LoVo (cell line): ENCODE measurements around the gene CAMK1D.
"Not testable (repeated sequence)": the region's sequence is repeated elsewhere in the genome, so short reads cannot be mapped to it uniquely, and the experiment has no call there.

Source experiments
- DNase-seq: peaks from one replicate; pipeline ENCODE4 v3.0.0-alpha.2; 2016; ENCODE audit warnings: low spot score

CAMK1D gene

DNA sequence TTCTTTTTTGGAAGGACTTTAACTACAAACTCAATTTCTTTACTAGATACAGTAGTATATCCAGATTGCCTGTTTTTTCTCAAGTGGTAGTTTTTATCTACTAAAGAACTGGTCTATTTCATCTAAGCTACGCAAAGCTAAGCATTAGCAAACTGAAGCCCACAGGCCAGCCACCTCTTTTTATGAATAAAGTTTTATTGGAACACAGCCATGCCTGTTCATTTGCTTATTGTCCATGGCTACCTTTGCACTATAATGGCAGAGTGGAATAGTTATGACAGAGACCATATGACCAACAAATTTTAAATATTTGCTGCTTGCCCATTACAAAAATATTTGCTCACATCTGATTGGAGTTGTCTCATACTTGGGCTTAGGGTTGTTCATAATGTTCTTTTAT is 168.7 kb downstream of the CAMK1D start:
- no peak for DNase-seq

DNA sequence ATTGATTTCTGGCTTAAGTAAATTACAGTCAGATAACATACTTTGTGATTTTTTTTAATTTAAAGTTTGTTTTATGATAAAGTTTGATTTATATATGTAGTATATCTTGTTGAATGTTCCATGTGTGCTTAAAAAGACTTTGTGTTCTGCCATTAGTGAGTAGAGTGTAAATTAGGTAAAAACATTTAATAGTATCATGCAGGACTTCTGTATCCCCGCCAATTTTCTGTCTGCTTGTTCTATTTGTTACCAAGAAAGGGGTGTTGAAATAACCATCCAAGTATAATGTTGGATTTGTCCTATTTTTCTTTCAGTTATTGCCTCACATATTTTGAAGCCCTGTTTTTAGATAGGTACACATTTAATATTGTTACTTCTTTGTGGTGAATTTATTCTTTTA is 172.1 kb downstream of the CAMK1D start:
- no peak for DNase-seq

DNA sequence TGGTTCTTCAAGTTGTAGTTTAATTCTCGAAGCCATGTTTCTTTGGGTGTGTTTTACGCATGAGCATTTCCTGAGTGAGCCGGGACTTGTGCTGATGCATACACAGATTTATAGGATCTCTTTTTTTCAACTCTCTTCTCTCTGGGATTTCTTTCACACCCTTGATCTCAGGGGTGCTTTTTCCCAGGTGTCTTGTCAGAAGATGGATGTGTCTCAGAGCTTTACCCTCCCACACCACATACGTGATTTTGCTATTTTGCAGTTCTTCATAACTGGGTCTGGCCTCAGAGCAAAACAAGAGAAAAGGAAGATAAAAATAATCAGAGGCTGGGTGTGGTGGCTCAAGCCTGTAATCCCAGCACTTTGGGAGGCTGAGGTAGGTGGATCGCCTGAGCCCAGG is 177.0 kb downstream of the CAMK1D start:
- DNase-seq: no peak

DNA sequence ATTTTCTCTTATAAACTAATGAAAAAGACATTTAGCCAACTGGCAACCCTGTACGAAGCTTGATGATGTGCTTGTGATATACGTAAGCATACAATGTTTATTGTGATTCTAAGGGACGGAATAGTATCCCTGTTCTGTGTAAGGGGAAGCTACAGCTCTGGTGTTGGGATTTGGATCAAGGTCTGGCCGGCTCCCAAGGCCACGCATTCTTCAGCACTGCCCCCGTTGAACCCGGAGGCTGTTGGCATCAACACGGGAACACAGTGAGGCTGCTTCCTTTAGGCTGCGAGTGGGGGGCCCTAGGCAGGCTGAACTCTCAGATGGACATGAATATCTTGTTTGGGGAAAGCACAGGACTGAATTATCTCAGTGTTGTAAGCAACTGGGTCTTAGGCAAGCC is 180.6 kb downstream of the CAMK1D start:
- no peak for DNase-seq

DNA sequence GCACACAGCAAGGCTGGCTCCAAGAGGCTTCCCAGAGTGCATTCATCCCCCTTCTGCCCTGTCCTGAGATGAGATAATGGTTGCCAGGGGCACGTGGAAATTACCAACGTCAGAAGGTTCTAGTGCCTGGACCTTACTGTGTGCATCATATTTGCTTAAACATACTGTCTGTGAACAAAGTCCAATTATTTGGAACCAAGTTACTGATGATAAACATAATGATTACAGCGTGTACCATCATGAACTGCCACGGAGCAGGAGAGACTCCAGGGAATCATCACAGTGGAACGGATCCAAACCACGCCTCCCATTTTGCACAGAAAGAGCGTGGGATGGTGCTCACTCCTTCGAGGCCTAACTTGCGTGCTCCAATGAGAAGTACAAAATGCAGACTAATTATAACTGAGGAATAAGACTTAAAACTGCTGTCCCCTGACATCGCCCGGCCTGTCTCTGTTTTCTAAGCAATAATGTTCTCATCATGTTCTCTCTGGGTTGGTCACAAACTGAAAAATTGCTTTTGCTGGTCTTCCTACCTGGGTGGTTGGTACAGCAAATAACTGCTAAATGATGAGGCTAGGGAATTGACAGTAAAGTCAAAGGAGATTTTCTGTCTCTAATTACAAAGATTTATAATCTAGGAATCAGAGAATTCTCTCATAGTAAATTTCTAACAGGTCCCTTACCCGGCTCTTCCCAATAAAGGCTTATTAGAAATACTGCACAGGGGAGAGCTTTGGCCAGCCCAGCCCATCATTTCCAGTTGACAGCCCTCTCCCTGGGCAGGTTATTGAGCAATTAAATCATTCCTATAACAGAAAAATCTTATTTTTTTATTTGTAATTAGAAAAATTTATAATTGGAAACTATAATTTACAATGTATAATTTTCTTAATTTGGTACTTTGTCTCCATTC is 182.2 kb downstream of the CAMK1D start:
- DNase-seq: no peak

DNA sequence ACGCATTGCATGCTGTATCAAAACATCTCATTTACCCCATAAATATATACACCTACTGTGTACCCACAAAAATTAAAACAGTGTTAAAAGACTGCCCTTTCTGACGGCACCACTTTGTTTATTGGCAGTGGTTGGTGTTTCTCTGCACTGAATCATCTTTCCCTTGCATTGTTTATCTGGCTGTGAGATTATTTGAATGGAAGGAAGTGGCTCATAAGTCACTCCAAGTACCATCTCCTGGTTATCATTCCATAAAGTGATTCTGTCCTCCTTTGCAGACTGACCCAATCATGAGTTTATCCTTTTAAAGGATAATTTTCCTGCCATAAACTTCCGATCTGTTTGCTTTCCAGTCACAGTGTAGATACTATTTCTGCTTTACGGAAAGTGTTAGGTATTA is 183.8 kb downstream of the CAMK1D start:
- no peak for DNase-seq

DNA sequence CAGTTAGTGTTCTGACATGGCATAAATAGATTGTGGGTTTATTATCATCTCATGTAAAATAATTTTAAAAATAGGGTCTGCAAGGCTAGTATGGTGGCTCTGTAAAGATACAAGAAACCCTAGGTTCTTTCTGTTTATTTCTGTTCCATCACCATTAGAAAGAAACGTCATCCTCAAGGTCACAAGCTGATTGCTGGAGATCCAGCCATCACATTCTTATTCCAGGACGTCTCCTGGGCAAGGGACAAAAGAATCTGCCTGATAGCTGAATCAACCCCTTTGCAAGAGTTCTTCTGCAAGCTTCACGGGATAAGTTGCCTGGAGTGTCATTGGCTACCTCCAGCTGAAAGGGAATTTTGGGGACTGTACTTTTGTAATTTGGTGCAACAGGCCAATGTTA is 184.4 kb downstream of the CAMK1D start:
- DNase-seq: no peak

DNA sequence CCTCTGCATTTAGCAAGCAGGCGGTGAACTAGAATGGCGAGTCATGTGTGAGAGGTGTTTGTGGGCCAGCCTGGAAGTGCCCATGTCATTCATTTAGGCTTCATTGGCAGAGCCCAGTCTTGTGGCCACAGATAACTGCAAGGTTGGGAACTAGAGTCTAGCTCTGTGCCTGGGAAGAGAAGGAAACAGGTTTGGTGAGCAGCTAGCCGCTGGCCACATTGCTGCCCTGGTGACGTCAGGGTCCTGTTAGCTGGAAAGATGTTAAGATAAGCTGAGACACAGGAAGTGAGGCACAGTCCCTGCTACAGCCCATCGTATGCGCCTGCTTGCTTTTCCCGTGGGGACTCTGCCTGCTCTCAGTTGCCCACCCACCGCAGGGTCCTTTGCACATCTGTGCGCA is 185.5 kb downstream of the CAMK1D start:
- no peak for DNase-seq

DNA sequence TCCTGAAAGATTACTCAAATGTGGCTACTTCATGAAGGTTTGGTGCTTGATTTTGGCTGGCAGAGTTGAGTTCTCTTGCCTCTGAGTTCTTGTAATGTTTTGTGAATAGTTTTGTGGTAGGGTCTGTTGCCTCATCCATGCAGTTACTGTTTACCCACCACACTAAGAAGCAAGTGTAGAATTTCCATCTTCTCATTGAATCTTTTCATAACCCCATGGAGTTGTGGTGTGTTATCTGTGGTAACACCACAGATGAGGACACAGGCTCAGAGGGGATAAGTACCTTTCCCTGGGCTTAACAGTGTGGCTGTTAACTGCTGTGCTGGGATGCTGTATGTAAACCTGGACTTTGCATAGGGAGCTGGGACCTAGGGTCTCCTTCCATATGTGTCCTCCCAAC is 186.3 kb downstream of the CAMK1D start:
- no peak for DNase-seq

DNA sequence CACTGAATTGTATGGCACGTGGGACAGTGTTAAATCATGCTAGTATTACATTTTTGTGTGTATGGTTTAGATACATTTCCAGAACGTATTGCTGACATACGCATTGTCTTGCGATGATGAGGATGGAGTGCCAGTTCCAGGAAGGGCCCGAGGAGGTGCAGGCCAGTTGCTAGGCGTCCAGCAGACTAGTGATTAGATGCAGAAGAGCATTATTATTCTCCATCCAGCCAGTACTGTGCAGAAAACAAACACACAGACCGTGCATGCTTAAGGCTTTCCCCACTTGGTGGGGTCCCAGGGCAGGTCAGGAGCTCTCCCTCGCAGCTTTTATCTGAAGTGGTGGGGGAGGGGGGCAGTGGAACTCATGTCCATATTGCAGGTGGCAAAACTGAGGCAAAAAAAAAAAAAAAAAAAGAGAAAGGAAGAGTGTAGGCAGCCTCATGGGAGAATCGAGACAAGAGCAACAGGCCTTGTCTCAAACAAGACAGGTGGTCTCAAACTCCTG is 189.2 kb downstream of the CAMK1D start:
- no peak for DNase-seq

DNA sequence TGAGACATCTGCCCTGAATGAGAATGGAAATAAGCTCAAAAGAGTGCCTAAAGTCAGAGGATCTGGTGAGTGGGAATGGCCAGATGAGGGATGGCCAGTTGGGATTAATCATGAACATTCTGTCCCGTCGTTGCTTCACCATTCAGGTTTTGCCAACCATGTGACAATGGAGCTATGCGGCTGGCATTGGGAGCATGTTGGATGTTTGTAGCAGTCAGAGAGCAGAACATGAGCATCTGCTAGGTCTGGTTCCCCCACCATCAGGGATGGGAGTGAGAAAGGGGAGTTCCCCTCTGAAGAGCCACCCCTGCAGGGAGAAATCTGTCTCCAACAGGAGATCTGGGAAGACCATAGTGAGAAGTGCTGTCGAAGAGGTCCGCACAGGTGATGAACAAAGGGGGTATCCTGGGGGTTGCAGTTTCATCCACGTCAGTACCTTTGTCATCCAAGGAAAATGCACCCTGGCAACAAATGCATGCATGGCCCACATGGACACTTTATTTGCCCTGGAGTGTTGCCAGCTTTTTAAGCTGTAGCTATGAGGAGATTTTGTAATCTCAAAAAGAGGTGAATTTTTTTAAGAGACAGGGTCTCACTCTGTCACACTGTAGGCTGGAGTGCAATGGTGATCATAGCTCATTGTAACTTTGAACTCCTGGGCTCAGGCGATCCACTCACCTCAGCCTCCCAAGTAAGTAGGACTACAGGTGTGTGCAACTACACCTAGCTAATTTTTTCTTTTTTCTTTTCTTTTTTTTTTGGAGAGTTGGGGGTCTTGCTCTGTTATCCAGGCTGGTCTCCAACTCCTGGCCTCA is 190.2 kb downstream of the CAMK1D start:
- DNase-seq: no peak

DNA sequence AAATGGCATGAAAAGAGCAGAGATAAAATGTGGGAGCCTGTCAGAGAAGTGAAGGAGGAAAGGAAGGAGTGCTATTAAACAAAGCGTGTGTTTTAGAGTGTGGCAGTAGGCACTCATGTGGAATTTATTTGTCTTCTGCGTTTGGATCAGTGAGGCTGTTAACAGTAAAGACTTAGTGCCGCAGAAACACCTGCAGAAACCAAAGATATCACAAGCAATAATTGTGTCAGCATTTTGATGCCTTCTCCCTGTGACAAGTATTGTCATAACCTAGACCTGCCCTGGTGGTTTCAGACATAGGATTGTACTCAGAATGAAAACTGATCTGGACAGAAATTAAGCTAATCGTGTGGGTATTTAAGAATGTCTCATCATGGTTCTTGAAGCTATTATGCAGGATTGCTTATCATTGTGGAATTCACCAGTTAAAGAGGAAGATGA is 191.0 kb downstream of the CAMK1D start:
- no peak for DNase-seq

DNA sequence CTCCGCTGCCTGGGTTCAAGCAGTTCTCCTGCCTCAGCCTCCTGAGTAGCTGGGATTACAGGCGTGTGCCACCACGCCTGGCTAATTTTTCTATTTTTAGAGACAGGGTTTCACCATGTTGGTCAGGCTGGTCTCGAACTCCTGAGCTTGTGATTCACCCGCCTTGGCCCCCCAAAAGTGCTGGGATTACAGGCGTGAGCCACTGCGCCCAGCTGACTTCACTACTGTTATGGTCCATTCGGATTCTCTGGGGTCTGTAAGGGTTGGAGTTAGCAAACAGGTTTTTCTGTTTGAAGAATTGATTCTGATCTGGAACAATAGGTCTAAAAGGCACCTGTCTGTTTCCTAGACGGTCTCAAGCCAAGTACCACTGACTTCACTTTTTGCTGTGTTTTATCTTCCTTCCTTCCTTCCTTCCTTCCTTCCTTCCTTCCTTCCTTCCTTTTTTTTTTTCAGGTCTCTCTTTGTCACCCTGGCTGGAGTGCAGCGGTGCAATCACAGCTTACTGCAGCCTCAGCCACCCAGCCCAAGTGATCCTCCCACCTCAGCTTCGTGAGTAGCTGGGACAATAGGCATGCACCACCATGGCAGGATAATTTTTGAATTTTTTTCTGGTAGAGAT is 192.2 kb downstream of the CAMK1D start:
- DNase-seq: no peak

DNA sequence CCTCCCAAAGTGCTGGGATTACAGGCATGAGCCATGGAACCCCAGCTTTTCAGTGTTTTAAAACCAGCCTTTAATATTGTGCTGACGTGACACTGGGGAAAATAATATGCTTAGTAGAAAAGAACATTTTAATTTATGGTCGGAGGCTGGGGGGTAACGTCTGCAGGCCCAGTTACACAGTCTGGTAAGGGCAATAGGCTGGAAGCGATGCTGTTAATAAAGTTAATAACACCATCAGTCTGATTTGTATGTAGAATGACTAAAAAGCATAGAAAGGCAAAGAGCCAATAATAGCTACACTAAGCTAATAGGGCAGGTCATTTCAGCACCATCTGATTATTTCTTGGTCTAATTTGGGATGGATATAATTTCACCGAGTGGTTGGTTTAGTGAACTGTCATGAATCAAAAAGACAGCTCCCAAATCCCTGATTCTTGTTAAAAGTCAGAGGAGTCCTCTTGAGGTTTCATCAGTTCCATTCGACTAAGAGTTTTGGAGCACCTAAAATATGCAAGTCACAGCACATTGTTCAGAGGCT is 192.9 kb downstream of the CAMK1D start:
- DNase-seq: no peak

DNA sequence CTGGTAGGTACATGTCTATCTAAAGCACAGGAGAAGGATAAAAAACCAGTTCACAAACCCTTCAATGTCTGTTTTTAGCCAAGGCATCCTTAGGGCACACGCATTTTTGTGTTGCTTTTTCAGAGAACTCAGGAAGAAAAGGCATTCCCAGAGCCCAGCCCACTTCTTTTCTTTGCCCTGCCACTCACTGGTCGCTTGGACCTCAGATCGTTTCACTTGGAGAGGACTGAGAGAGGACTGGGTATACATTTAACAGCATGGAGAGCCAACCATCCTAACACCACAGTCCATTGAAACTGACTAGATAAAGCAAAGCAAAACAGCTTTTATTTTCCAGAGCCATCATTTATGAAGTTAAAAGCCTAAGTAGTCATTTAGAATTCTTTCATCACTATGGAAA is 194.2 kb downstream of the CAMK1D start:
- DNase-seq: no peak

DNA sequence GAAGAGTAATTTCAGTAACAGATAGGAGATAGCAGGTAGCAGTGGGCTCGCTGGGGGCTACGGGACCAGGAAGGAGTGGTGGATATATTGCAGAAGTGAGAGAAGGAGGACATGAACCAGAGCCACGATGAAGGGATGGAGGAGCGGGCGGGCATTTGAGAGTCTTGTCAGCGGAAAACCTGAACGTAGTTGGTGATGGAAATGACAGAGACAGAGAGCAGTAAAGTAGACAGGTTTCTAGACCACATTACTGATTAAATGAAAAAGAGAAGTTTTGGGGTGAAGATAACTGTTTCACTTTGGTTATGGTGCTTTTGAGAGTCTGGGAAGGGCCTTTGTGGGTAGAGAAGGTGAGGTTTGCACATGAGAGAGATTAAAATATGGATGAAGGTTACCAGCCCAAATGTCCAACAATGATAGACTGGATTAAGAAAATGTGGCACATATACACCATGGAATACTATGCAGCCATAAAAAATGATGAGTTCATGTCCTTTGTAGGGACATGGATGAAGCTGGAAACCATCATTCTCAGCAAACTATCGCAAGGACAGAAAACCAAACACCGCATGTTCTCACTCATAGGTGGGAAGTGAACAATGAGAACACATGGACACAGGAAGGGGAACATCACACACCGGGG is 196.9 kb downstream of the CAMK1D start:
- DNase-seq: not testable (repeated sequence)

DNA sequence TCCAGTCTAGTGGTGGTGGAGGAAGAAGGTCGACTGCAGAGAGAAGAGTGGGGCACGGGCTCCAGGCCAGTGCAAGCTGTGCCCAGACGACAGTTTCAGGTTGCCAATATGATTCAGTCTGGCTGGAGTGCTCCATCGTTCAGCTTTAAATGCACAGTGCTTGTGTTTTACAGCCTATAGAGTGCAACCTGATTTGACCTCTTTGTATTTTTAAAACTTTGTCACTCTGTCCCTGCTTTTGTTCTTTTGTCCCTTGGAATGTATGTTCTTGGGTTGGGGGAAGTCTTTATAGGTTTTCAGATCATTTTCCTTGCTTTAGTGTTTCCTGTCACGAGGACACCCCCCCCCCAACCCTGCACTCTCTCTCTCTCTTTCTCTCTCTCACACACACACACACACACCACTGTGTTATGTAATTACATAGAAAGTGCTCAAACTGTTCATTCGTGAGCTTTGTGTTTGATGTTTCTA is 198.0 kb downstream of the CAMK1D start:
- DNase-seq: no peak

DNA sequence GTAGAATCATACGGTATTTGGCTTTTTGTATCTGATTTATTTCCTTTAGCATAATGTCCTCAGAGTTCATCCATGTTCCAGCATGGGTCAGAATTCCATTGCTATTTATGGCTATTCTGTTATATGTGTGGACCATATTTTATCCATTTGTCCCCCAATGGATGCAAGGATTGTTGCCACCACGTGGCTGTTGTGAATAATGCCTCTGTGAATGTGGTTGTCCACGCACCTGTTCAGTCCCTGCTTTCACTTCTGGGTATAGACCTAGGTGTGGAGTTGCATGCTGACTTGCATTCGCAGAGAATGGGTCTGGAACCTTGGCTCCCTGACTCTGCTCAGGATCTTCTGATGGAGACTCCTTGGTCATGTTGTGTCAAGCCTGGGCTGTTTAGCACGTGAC is 199.9 kb downstream of the CAMK1D start:
- DNase-seq: no peak

DNA sequence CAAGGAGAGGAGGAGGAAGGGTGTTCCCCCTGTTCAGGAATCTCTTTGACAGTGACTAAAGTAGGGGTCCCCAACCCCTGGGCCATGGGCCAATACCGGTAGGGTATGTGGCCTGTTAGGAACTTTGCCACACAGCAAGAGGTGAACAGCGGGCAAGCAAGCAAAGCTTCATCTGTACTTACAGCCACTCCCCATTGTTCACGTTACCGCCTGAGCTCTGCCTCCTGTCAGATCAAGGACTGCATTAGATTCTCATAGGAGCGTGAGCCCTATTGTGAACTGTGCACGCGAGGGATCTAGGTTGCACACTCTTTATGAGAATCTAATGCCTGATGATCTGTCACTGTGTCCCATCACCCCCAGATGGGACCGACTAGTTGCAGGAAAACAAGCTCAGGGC is 201.6 kb downstream of the CAMK1D start:
- DNase-seq: no peak

DNA sequence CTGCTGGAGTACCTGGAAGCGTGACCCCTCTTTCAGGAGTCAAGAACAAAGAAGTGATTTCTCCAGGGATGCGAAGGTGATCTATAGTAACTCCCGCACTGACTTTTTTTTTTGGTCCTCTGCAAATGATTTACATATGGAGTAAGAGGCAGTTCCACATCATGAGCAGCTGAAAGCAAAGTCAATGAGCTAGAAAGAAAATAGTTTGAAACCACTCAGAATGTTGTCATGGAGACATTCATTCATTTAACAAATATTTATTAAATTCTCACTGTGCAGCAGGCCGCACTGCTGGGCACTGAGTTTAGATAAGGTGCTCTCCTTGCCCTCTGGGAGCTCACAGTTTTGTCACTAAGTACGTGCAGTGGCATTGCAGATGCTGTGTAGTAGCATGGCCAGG is 206.7 kb downstream of the CAMK1D start:
- no peak for DNase-seq

DNA sequence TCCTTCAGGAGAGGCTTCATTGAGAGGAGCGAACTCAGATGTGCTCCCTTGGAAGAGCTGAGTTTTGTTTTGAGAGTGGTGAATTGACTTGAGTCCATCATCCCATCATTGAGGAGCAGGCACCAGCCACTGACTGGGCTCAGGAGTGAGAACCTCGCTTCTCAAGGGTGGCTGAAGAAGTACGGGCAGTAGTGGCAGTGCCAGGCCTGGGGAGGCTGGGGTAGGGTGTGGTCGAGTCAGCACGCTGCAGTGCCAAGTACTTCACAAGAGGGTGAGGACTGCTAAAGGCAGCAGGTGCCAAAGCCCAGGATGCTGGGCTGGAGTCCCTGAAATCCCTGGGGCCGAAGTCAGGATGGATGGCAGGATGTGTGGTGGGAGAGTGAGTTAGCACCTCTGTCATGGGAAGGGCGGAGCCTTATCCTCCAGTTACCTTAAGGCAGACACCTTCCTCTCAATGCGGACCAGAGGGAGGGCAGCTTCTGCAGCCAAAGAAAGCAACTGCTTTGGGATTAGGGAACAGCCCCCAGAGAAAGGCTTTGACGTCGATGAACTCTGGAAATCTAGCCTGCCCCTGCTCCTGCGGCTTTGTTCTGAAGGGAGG is 210.3 kb downstream of the CAMK1D start:
- no peak for DNase-seq
